ENCODE data around the gene WSB1.

WSB1 gene

DNA sequence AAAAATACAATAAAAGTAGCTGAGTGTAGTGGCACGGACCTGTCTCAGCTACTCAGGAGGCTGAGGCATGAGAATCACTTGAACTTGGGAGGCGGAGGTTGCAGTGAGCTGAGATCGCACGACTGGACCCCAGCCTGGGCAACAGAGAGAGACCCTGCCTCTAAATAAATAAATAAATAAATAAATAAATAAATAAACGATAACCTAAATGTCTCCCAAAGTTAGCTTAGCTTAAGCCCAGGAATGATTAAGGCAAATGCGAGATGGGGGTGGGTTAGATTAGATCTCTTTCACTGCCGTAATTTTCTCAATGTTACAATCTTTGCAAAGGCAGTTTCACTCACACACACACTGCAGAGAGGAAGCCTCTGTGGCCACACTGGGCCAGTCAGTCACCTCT is 46.7 kb downstream of the WSB1 start:
- H3K27me3 ChIP-seq (ENCODE audit: insufficient read depth, poor library complexity, severe bottlenecking), result no peaks in the 10 kb centered on the region
- DNase-seq (ENCODE audit: low read depth in 1 of 2, low spot score in 1 of 2), result no peak
- H3K4me3 ChIP-seq (replicated peaks; ENCODE audit: insufficient read depth, low read length), result no peak overlapping the region
- H3K27ac ChIP-seq (replicated peaks), result no peak overlapping the region
- TF ChIP-seq SPI1 (IDR thresholded peaks at IDR 0.05; ENCODE audit: borderline replicate concordance, low read depth) (no peak), POLR2AphosphoS5 (IDR thresholded peaks at IDR 0.05; ENCODE audit: low read depth) (no peak)
- TF ChIP-seq, protein P1, sequence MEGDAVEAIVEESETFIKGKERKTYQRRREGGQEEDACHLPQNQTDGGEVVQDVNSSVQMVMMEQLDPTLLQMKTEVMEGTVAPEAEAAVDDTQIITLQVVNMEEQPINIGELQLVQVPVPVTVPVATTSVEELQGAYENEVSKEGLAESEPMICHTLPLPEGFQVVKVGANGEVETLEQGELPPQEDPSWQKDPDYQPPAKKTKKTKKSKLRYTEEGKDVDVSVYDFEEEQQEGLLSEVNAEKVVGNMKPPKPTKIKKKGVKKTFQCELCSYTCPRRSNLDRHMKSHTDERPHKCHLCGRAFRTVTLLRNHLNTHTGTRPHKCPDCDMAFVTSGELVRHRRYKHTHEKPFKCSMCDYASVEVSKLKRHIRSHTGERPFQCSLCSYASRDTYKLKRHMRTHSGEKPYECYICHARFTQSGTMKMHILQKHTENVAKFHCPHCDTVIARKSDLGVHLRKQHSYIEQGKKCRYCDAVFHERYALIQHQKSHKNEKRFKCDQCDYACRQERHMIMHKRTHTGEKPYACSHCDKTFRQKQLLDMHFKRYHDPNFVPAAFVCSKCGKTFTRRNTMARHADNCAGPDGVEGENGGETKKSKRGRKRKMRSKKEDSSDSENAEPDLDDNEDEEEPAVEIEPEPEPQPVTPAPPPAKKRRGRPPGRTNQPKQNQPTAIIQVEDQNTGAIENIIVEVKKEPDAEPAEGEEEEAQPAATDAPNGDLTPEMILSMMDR (IDR thresholded peaks at IDR 0.05; ENCODE audit: insufficient read depth, low read length), result no peak

DNA sequence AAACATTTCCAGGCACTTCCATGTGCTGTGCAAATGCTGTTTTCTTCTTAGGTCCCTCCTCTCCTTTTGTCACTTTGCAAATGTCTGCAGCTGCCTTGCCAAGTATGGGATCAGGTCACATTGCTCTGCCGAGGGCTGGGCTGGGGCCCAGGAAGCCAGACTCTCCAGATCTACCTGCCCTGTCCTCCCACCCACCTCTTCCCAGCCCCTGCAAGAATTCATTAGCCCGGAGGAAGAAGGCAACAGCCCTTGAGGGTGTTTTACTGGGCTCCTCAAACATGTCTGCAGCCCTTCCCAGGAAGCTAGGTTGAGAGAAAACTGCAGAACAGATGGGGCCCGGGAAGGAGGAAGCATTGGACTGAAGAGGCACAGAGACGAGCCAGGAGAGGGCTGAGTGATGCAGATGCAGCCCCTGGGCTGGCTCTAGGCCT is 47.1 kb downstream of the WSB1 start:
- Histone ChIP-seq H3K4me3 (replicated peaks; ENCODE audit: insufficient read depth, low read length) (no peak overlapping the region), H3K27ac (replicated peaks) (no peak overlapping the region), H3K27me3 (ENCODE audit: insufficient read depth, poor library complexity, severe bottlenecking) (no peaks in the 10 kb centered on the region)
- DNase-seq (ENCODE audit: low read depth in 1 of 2, low spot score in 1 of 2), result no peak
- TF ChIP-seq, protein P1 (IDR thresholded peaks at IDR 0.05; ENCODE audit: insufficient read depth, low read length), result no peak
- TF ChIP-seq GABPA (IDR thresholded peaks at IDR 0.05; ENCODE audit: low read depth) (no peak), SPI1 (IDR thresholded peaks at IDR 0.05; ENCODE audit: borderline replicate concordance, low read depth) (no peak), POLR2AphosphoS5 (IDR thresholded peaks at IDR 0.05; ENCODE audit: low read depth) (no peak)
- TF ChIP-seq, protein P2, sequence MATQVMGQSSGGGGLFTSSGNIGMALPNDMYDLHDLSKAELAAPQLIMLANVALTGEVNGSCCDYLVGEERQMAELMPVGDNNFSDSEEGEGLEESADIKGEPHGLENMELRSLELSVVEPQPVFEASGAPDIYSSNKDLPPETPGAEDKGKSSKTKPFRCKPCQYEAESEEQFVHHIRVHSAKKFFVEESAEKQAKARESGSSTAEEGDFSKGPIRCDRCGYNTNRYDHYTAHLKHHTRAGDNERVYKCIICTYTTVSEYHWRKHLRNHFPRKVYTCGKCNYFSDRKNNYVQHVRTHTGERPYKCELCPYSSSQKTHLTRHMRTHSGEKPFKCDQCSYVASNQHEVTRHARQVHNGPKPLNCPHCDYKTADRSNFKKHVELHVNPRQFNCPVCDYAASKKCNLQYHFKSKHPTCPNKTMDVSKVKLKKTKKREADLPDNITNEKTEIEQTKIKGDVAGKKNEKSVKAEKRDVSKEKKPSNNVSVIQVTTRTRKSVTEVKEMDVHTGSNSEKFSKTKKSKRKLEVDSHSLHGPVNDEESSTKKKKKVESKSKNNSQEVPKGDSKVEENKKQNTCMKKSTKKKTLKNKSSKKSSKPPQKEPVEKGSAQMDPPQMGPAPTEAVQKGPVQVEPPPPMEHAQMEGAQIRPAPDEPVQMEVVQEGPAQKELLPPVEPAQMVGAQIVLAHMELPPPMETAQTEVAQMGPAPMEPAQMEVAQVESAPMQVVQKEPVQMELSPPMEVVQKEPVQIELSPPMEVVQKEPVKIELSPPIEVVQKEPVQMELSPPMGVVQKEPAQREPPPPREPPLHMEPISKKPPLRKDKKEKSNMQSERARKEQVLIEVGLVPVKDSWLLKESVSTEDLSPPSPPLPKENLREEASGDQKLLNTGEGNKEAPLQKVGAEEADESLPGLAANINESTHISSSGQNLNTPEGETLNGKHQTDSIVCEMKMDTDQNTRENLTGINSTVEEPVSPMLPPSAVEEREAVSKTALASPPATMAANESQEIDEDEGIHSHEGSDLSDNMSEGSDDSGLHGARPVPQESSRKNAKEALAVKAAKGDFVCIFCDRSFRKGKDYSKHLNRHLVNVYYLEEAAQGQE (IDR thresholded peaks at IDR 0.05; ENCODE audit: insufficient replicate concordance, low read depth), result no peak

DNA sequence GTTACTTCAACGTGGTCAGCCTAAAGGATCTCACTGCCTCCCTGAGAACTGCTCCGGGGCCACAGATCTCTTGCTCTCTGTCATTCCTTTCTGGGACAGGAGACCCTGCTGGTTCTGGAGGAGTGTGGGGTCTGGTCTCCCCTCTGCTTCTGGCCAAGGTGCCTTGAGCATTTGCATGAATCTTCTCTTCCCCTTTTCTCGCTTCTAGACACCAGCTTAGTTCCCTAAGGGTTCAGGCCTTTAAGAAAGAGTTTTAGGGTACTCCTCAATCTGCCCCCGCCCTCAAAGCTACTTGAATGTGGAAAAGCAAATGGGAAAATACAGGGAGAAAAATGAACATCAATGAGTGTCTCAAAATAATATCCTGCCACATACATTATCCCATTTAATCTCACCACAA is 48.1 kb downstream of the WSB1 start:
- H3K27ac ChIP-seq (replicated peaks), result no peak overlapping the region
- TF ChIP-seq, protein P1 (IDR thresholded peaks at IDR 0.05; ENCODE audit: insufficient read depth, low read length), result no peak
- TF ChIP-seq SPI1 (IDR thresholded peaks at IDR 0.05; ENCODE audit: borderline replicate concordance, low read depth), result peak; percentile 70
- TF ChIP-seq, protein P2 (IDR thresholded peaks at IDR 0.05; ENCODE audit: insufficient replicate concordance, low read depth), result no peak
- TF ChIP-seq POLR2AphosphoS5 (IDR thresholded peaks at IDR 0.05; ENCODE audit: low read depth), result no peak
- no peak for TF ChIP-seq GABPA (IDR thresholded peaks at IDR 0.05; ENCODE audit: low read depth)
- H3K4me3 ChIP-seq (replicated peaks; ENCODE audit: insufficient read depth, low read length), result no peak overlapping the region
- DNase-seq (ENCODE audit: low read depth in 1 of 2, low spot score in 1 of 2), result no peak
- H3K27me3 ChIP-seq (ENCODE audit: insufficient read depth, poor library complexity, severe bottlenecking), result no peaks in the 10 kb centered on the region

DNA sequence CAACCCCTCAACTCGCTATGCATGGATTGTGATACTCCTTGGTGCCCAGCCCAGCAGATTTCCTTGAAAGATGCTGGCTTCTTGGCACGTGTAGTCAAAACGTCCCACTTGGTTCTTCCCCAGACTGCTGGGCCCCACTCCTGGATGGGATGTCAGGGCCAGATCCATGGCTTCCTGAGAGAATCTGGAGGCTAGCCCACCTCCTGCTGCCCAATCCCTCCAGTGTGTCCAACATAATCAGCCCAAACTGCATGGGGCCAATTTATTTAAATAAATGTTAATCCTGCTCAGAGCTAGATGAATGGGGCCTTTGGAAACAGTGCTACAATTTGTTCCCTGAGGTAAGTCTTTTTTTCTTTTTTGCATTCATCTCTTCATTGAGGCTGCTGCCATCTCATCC is 49.4 kb downstream of the WSB1 start:
- Histone ChIP-seq H3K27ac (replicated peaks) (no peak overlapping the region), H3K4me3 (replicated peaks; ENCODE audit: insufficient read depth, low read length) (no peak overlapping the region), H3K27me3 (ENCODE audit: insufficient read depth, poor library complexity, severe bottlenecking) (no peaks in the 10 kb centered on the region)
- TF ChIP-seq GABPA (IDR thresholded peaks at IDR 0.05; ENCODE audit: low read depth) (no peak), POLR2AphosphoS5 (IDR thresholded peaks at IDR 0.05; ENCODE audit: low read depth) (no peak), SPI1 (IDR thresholded peaks at IDR 0.05; ENCODE audit: borderline replicate concordance, low read depth) (no peak)
- TF ChIP-seq, protein P2 (IDR thresholded peaks at IDR 0.05; ENCODE audit: insufficient replicate concordance, low read depth), result no peak
- TF ChIP-seq, protein P1 (IDR thresholded peaks at IDR 0.05; ENCODE audit: insufficient read depth, low read length), result no peak
- no peak for DNase-seq (ENCODE audit: low read depth in 1 of 2, low spot score in 1 of 2)
